ENCODE results near the gene ETV6. TPM values are rescaled to one million over a fixed set of nuclear protein-coding genes. Genes with fewer than 3 reads are reported as not detected.
A peak's percentile ranks its signal among the peaks of the same experiment; 100 is the strongest.

The ETV6 gene
- total and polyA plus RNA-seq, 2 experiments from 2014 or later, result 9.1 to 11.9 TPM

GRCh38 chr12:11939223-11939622 is 289.7 kb downstream of the ETV6 start:
- H3K4me3 ChIP-seq, result no peak overlapping the region
- DNase-seq (ENCODE audit: low read depth in 1 of 2, low spot score in 1 of 2), result no peak
- H3K9me3 ChIP-seq (ENCODE audit: low read depth), result no peaks in the 10 kb centered on the region
- H3K27ac ChIP-seq, result no peak overlapping the region
- no peaks in the 10 kb centered on the region for H3K36me3 ChIP-seq
- TF ChIP-seq, protein P1, sequence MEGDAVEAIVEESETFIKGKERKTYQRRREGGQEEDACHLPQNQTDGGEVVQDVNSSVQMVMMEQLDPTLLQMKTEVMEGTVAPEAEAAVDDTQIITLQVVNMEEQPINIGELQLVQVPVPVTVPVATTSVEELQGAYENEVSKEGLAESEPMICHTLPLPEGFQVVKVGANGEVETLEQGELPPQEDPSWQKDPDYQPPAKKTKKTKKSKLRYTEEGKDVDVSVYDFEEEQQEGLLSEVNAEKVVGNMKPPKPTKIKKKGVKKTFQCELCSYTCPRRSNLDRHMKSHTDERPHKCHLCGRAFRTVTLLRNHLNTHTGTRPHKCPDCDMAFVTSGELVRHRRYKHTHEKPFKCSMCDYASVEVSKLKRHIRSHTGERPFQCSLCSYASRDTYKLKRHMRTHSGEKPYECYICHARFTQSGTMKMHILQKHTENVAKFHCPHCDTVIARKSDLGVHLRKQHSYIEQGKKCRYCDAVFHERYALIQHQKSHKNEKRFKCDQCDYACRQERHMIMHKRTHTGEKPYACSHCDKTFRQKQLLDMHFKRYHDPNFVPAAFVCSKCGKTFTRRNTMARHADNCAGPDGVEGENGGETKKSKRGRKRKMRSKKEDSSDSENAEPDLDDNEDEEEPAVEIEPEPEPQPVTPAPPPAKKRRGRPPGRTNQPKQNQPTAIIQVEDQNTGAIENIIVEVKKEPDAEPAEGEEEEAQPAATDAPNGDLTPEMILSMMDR (IDR thresholded peaks at IDR 0.05; ENCODE audit: low read depth, low read length), result no peak
- no peaks in the 10 kb centered on the region for H3K4me1 ChIP-seq (ENCODE audit: low read depth)
- no peaks in the 10 kb centered on the region for H3K27me3 ChIP-seq

DNA sequence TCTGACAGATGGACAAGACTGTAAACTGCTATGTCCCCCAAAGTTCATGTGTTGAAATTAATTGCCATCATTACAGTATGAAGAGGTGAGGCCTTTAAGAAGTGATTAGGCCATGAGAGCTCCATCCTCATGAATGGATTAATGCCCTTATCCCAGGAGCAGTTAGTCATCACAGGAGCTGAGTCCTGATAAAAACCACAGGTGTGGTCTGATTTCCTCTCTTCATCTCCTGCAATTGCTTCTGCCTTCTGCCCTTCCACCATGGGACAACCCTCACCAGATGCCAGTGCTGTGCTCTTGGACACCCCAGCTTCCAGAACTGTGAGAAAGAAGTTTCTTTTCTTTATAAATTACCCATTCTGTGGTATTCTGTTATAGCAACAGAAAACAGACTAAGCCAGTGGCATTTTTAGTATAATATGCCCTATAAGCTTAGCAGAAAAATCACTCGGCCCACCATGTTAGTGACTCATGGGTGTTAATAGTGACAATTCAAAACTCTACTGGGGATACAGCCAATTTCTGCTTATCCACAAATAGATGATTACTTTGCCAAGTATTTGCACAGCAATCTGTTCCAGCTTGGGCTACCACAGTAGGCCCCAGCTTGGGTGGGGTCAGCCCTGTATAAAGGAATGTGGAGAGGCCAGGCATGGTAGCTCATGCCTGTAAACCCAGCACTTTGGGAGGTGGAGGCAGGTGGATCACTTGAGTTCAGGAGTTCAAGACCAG is 292.3 kb downstream of the ETV6 start:
- H3K27me3 ChIP-seq, result no peaks in the 10 kb centered on the region
- H3K4me1 ChIP-seq (ENCODE audit: low read depth), result no peaks in the 10 kb centered on the region
- no peak overlapping the region for H3K27ac ChIP-seq
- H3K4me3 ChIP-seq, result no peak overlapping the region
- TF ChIP-seq, protein P1 (IDR thresholded peaks at IDR 0.05; ENCODE audit: low read depth, low read length), result no peak
- H3K36me3 ChIP-seq, result no peaks in the 10 kb centered on the region
- peak in 1 of 2 donors; percentile 84 for DNase-seq (ENCODE audit: low read depth in 1 of 2, low spot score in 1 of 2)
- no peaks in the 10 kb centered on the region for H3K9me3 ChIP-seq (ENCODE audit: low read depth)

DNA sequence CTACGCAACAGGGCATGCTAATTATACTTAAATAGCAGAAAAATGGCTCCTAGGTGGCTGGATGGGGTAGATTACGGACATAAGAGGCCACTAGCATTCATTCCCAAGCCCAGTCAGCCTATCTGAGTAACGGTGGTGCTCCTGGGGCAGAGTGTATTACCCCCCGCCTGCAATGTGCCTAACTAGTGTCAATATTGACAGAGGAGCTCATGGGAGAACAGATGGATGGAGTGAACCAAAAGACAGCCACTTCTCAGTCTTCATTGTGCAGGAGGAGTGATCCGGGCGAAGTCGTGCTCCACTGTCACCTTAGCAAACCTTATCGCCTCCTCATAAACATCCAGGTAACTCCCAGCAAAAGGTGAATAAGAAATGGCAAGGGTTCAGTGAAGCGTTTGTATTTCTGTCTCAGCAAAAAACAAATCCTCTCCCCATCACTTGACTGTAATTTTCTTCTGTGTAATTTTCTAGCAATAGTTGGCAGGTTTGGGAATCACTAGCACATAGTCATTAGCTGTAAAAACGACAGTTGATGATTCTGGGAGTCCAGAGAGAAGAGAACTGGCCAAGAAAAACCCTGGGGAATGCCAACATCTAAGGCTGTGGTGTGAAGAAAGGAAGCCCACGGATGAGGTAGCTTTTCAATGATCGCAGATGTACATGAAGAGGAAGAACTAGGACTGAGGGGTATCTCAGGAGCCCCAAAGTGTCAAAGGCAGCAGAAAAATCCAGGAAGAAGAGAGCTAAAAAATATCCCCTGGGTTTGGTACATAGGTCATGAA is 294.6 kb downstream of the ETV6 start:
- no peak overlapping the region for H3K4me3 ChIP-seq
- H3K27ac ChIP-seq, result no peak overlapping the region
- no peaks in the 10 kb centered on the region for H3K27me3 ChIP-seq
- no peaks in the 10 kb centered on the region for H3K4me1 ChIP-seq (ENCODE audit: low read depth)
- no peaks in the 10 kb centered on the region for H3K36me3 ChIP-seq
- TF ChIP-seq, protein P1 (IDR thresholded peaks at IDR 0.05; ENCODE audit: low read depth, low read length), result no peak
- H3K9me3 ChIP-seq (ENCODE audit: low read depth), result no peaks in the 10 kb centered on the region
- DNase-seq (ENCODE audit: low read depth in 1 of 2, low spot score in 1 of 2), result no peak

Data from cardiac muscle cell (in vitro differentiated cells and primary cell).